Thymus (tissue), 11 donors: ENCODE measurements around the gene ERC1. TPM values are rescaled to one million over a fixed set of nuclear protein-coding genes. Genes with fewer than 3 reads are reported as not detected.
A peak's percentile ranks its signal among the peaks of the same experiment; 100 is the strongest.

ENCODE experiments used
- DNase-seq, 9 donors: peaks; one replicate each; pipeline ENCODE4 v3.0.0-alpha.2; 2013; ENCODE audit warnings: low spot score in 9 of 9, low read depth in 6 of 9, missing footprints in 1 of 9
- H3K27ac ChIP-seq, 2 donors: one replicate each; pipeline ENCODE4 v1.5.1; 2013; ENCODE audit warnings: control low read depth in 1 of 2, low read depth in 1 of 2, low read length in 1 of 2, mild to moderate bottlenecking in 1 of 2, moderate library complexity in 1 of 2
- H3K27me3 ChIP-seq, 2 donors: one replicate each; pipeline ENCODE4 v1.5.1; 2013; ENCODE audit warnings: low read length in 1 of 2; ENCODE audit not compliant: control insufficient read depth in 2 of 2, insufficient read depth in 1 of 2
- H3K36me3 ChIP-seq, 2 donors: one replicate each; pipeline ENCODE4 v1.5.1; 2013; ENCODE audit warnings: low read length in 1 of 2, mild to moderate bottlenecking in 1 of 2, moderate library complexity in 1 of 2; ENCODE audit not compliant: control insufficient read depth in 2 of 2, insufficient read depth in 2 of 2
- H3K4me1 ChIP-seq, 2 donors: one replicate each; pipeline ENCODE4 v1.5.1; 2013; ENCODE audit warnings: low read length in 2 of 2; ENCODE audit not compliant: control insufficient read depth in 2 of 2, insufficient read depth in 2 of 2
- H3K4me3 ChIP-seq, 2 donors: one replicate each; pipeline ENCODE4 v1.5.1; 2013; ENCODE audit warnings: low read length in 2 of 2, control low read depth in 1 of 2, mild to moderate bottlenecking in 1 of 2
- H3K9me3 ChIP-seq, 2 donors: one replicate each; pipeline ENCODE4 v1.5.1; 2013; ENCODE audit warnings: low read length in 1 of 2, mild to moderate bottlenecking in 1 of 2; ENCODE audit not compliant: control insufficient read depth in 2 of 2, insufficient read depth in 1 of 2
- WGBS: extraction: QIAGEN DNeasy Blood & Tissue Kit; methylation state at CpG from one replicate; pipeline ENCODE4 v1.1.7; 2013; 5-methylcytosine and 5-hydroxymethylcytosine counted together
- polyA plus RNA-seq: library from polyadenylated mRNA; stranded (reverse); fragments of 200-250 nt; gene quantifications from one replicate; pipeline ENCODE4 v1.2.3, GENCODE V29; 2013
- total RNA-seq: library from RNA; stranded (reverse); fragments of 120-200 nt; gene quantifications from one replicate; pipeline ENCODE4 v1.2.4, GENCODE V29; 2013
- donor health status: healthy.

Gene ERC1
- total and polyA plus RNA-seq, 2 donors, result 4.2 to 13.8 TPM

- H3K36me3 ChIP-seq, result no peaks in the 10 kb centered on the region
- DNase-seq, result no peak
- H3K9me3 ChIP-seq, result no peaks in the 10 kb centered on the region
- no peaks in the 10 kb centered on the region for H3K27me3 ChIP-seq
- no peaks in the 10 kb centered on the region for H3K4me1 ChIP-seq
- no peak overlapping the region for H3K27ac ChIP-seq
- 93% methylated on average over 3 of the region's 3 CpGs for WGBS
- no peak overlapping the region for H3K4me3 ChIP-seq
Measured at GRCh38 chr12:1071182-1071581, 80.2 kb downstream of the ERC1 start.

DNA sequence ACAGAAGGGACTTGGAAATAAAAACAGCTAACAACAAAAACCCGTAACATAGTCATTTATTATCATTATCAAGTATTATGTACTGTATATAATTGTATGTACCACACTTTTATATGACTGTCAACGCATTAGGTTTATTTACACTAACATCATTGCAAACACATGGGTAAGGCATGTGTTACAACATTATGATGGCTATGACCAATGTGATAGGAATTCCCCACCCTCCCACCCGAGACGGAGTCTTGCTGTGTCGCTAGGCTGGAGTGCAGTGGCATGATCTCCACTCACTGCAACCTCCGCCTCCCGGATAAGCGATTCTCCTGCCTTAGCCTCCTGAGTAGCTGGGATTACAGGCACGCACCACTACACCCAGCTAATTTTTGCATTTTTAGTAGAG is 82.6 kb downstream of the ERC1 start:
- no peak overlapping the region for H3K4me3 ChIP-seq
- H3K36me3 ChIP-seq, result no peaks in the 10 kb centered on the region
- no peaks in the 10 kb centered on the region for H3K4me1 ChIP-seq
- no peak overlapping the region for H3K27ac ChIP-seq
- no peak for DNase-seq
- 97% methylated on average over 9 of the region's 9 CpGs for WGBS
- no peaks in the 10 kb centered on the region for H3K27me3 ChIP-seq
- H3K9me3 ChIP-seq, result no peaks in the 10 kb centered on the region

DNA sequence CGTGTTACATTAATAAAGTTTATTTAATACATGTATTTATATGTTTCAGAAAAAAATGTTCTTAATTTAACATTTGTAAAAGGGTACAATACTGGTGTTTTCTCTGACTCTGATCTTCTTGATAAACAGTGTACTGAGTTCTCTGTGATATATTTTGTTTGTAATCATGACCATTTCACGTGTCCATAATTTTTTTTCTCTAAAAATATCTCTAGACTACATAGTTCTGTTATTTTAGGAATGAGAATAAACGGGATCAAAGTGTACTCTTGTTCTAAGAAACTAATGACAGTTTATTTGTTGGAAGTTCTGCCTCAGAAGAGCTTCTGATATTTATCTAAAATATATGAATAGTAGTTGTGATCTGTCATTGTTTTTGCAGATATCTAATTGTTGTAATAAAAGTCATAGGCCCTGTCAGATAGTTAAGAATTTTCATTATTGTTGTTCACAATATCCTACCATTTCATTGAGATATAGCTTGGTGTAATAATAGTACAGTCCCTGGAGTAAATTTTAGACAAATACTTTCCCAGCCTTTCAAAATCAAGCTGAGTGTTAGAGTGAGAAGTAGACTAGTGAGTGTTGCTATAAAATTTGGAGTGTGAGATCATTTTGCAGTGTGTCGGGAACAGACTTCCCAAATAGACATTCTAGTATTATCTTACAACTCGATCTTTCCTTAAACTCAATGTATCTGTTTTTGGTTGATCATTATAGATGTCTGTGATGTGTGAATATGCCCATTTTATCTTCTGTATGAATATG is 86.2 kb downstream of the ERC1 start:
- Histone ChIP-seq H3K27me3 (no peaks in the 10 kb centered on the region), H3K27ac (no peak overlapping the region), H3K4me1 (no peaks in the 10 kb centered on the region), H3K4me3 (no peak overlapping the region), H3K9me3 (no peaks in the 10 kb centered on the region), H3K36me3 (no peaks in the 10 kb centered on the region)
- DNase-seq, result no peak
- 86% methylated on average over 5 of the region's 5 CpGs for WGBS

DNA sequence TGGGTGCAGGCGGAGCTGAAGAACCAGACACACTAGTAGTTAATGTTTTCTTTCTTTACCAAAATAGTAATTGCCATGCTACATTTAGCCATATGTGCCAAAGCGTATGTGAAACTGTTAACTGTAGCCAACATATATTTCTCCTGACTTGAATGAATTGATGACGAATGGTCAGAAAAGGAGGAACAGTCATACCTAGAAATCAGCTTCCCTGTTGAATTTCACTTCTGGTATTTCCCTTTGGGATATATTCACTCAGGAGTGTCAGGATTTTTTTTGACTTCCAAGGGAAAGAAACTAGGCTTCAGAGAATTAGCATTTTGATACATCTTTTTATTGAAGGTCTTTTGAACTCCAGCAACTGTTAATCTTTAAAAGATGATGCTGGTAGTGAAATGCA is 87.0 kb downstream of the ERC1 start:
- Histone ChIP-seq H3K27ac (no peak overlapping the region), H3K27me3 (no peaks in the 10 kb centered on the region), H3K9me3 (no peaks in the 10 kb centered on the region), H3K36me3 (no peaks in the 10 kb centered on the region), H3K4me1 (no peaks in the 10 kb centered on the region), H3K4me3 (no peak overlapping the region)
- DNase-seq, result no peak
- WGBS, result 96% methylated on average over 3 of the region's 3 CpGs

DNA sequence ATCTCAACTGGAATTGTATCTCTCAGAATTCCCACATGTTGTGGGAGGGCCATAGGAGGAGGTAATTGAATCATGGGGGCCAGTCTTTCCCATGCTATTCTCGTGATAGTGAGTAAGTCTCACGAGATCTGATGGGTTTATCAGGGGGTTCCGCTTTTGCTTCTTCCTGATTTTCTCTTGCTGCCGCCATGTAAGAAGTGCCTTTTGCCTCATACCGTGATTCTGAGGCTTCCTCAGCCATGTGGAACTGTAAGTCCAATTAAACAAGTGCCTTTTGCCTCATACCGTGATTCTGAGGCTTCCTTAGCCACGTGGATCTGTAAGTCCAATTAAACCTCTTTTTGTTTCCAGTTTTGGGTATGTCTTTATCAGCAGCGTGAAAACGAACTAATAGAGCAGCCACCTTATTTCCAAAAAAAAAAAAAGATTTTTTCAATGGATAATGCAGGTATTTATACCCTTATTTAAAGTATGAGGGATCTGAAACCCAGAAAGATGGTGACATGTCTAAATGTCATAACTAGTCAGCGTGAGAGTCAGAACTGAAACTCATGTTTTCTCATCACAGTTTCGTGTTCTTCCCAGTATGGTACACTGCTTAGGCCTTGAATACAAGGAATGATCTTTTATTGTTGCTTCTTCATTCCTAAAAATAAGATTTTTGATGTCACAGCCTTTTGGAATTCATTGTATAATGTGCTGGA is 89.6 kb downstream of the ERC1 start:
- H3K27me3 ChIP-seq, result no peaks in the 10 kb centered on the region
- no peak overlapping the region for H3K4me3 ChIP-seq
- no peaks in the 10 kb centered on the region for H3K4me1 ChIP-seq
- H3K9me3 ChIP-seq, result no peaks in the 10 kb centered on the region
- no peaks in the 10 kb centered on the region for H3K36me3 ChIP-seq
- 97% methylated on average over 11 of the region's 11 CpGs for WGBS
- no peak overlapping the region for H3K27ac ChIP-seq
- DNase-seq, result no peak

DNA sequence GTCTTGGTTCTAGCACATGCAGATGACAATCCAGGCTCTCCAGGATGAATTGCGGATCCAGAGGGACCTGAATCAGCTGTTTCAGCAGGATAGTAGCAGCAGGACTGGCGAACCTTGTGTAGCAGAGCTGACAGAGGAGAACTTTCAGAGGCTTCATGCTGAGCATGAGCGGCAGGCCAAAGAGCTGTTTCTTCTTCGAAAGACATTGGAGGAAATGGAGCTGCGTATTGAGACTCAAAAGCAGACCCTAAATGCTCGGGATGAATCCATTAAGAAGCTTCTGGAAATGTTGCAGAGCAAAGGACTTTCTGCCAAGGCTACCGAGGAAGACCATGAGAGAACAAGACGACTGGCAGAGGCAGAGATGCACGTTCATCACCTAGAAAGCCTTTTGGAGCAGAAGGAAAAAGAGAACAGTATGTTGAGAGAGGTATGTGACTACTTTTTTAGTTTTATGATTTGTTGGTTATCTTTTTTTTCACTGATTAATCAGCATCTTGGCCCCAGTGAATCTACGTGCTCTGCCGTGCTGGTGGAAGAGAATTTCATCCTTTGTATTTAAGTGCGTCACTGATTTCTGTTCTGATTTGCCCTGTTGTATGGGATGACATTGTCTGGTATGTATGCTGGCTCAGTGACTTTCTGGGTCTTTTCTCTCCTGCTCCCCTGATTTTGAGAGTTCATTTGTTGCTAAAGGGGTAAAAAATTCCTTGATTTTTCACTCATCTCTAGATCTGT is 92.3 kb downstream of the ERC1 start:
- Histone ChIP-seq H3K4me3 (no peak overlapping the region), H3K27ac (no peak overlapping the region), H3K27me3 (no peaks in the 10 kb centered on the region), H3K36me3 (no peaks in the 10 kb centered on the region), H3K4me1 (no peaks in the 10 kb centered on the region), H3K9me3 (no peaks in the 10 kb centered on the region)
- DNase-seq, result no peak
- WGBS, result 94% methylated on average over 12 of the region's 12 CpGs

DNA sequence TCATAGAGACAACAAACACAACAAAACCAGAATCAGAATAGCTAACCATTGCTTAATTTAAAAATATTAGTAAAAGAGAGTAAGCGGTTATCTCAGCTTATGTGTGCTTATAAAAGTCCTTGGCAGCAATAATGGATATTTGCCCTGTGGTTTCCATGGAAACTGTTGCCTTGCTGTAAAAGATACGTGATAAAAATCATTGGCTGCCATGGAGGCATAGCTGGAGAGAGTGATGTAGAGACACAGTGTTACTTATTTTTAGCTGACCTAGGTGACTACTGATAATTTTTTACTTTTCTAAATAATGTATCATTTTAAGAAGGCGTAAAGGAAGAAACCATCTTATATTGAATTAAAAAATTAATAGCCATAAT is 92.9 kb downstream of the ERC1 start:
- no peaks in the 10 kb centered on the region for H3K27me3 ChIP-seq
- no peak for DNase-seq
- no peak overlapping the region for H3K4me3 ChIP-seq
- no peak overlapping the region for H3K27ac ChIP-seq
- H3K4me1 ChIP-seq, result no peaks in the 10 kb centered on the region
- no peaks in the 10 kb centered on the region for H3K9me3 ChIP-seq
- no peaks in the 10 kb centered on the region for H3K36me3 ChIP-seq
- 83% methylated on average over 3 of the region's 3 CpGs for WGBS

DNA sequence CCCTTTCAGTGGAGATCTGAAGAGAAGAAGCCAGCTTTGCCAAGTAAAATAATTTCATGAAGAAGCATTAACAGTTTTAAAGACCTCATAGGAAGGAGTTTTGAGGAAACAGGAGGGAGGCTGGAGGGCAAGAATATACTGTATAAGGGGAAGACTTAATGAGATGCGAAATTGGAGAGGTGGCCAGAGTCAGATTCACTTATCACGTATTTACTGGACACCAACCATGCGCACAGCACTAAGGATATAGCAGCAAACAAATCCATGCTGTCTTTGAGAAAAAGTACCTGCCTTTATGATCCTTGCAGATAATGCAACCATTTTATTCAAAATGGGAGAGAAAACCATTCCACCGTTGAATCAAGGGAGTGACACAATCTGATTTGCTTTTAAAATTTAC is 100.3 kb downstream of the ERC1 start:
- H3K4me3 ChIP-seq, result no peak overlapping the region
- no peaks in the 10 kb centered on the region for H3K4me1 ChIP-seq
- DNase-seq, result no peak
- no peaks in the 10 kb centered on the region for H3K9me3 ChIP-seq
- WGBS, result 92% methylated on average over 4 of the region's 4 CpGs
- H3K27ac ChIP-seq, result no peak overlapping the region
- H3K27me3 ChIP-seq, result no peaks in the 10 kb centered on the region
- H3K36me3 ChIP-seq, result no peaks in the 10 kb centered on the region

GRCh38 chr12:1093166-1093751 is 102.2 kb downstream of the ERC1 start:
- H3K27ac ChIP-seq, result no peak overlapping the region
- WGBS, result 53% methylated on average over 6 of the region's 6 CpGs
- peak; percentile 18 to 80 (median 58) for DNase-seq

More at GRCh38 chr12:1093166-1093751, 102.2 kb downstream of the ERC1 start:
- H3K36me3 ChIP-seq, result no peaks in the 10 kb centered on the region
- H3K4me3 ChIP-seq, result no peak overlapping the region
- no peaks in the 10 kb centered on the region for H3K9me3 ChIP-seq
- H3K27me3 ChIP-seq, result no peaks in the 10 kb centered on the region
- no peaks in the 10 kb centered on the region for H3K4me1 ChIP-seq
